ENCODE data around the gene ALG8.
A peak's percentile ranks its signal among the peaks of the same experiment; 100 is the strongest.

- peak; percentile 41; the same call in 1 of the 2 replicates for TF ChIP-seq CTCF (conservative IDR thresholded peaks at IDR 0.05)
- TF ChIP-seq EZH2 (IDR thresholded peaks at IDR 0.05; ENCODE audit: low read depth) = no peak
These were observed 10.2 kb upstream of the ALG8 start for GRCh38 chr11:78149646-78150045.
